Transverse colon (tissue), 4 donors: Measurements from ENCODE around the gene B4GALT5. TPM values are rescaled to one million over a fixed set of nuclear protein-coding genes. Genes with fewer than 3 reads are reported as not detected.

Experiments
- DNase-seq: peaks from one replicate; pipeline ENCODE4 v3.0.0-alpha.2; 2019
- H3K27ac ChIP-seq, 4 donors: fragments of 200-600 bp; sonication (generic); 2 replicates each; pipeline ENCODE4 v1.5.1; 2016 to 2018; ENCODE audit warnings: inconsistent platforms in 4 of 4
- H3K27me3 ChIP-seq: fragments of 200-600 bp; sonication (generic); 2 replicates; pipeline ENCODE4 v1.5.1; 2017; ENCODE audit warnings: inconsistent platforms
- H3K36me3 ChIP-seq, 4 donors: fragments of 200-600 bp; sonication (generic); 2 replicates each; pipeline ENCODE4 v1.5.1; 2017 to 2019; ENCODE audit warnings: inconsistent platforms in 4 of 4
- H3K4me1 ChIP-seq, 4 donors: fragments of 200-600 bp; sonication (generic); 2 replicates each; pipeline ENCODE4 v1.5.1; 2017 to 2020; ENCODE audit warnings: inconsistent platforms in 4 of 4
- H3K4me3 ChIP-seq, 4 donors: fragments of 200-600 bp; sonication (generic); 1 replicate in 1 of 4; 2 replicates in 3 of 4; pipeline versions ENCODE4 v1.5.1 to v1.6.1; 2017 to 2019; ENCODE audit warnings: inconsistent platforms in 4 of 4
- H3K9me3 ChIP-seq, 2 donors: fragments of 200-600 bp; sonication (generic); 2 replicates each; pipeline ENCODE4 v1.5.1; 2017 to 2019; ENCODE audit warnings: inconsistent platforms in 2 of 2
- EP300 ChIP-seq: sonication (generic); formaldehyde crosslinking; IDR thresholded peaks from one replicate; pipeline ENCODE4 v1.6.1; 2017; ENCODE audit warnings: antibody characterized with exemption, low read depth
- POLR2A ChIP-seq: fragments of 450-650 bp; IDR thresholded peaks from one replicate; pipeline ENCODE4 v1.6.1; 2016; ENCODE audit warnings: antibody characterized with exemption, mild to moderate bottlenecking, moderate library complexity
- POLR2AphosphoS5 ChIP-seq, 3 donors: sonication (generic); formaldehyde crosslinking; IDR thresholded peaks; one replicate each; pipeline ENCODE4 v1.6.1; 2016; ENCODE audit warnings: antibody characterized with exemption in 3 of 3
- WGBS, 2 donors: methylation state at CpG; one replicate each; pipeline ENCODE4 v1.1.5; 2018; ENCODE audit warnings: low coverage in 1 of 2; 5-methylcytosine and 5-hydroxymethylcytosine counted together
- in situ Hi-C, 4 donors: fragments of 200-750 bp; cut with MboI; loops; one replicate each; pipeline versions ENCODE4 v1.15.0 to v1.15.1; 2017; ENCODE audit warnings: low sequenced_read_pairs in 3 of 4, low pct_ligation_motif_present in 1 of 4, low pct_unique_long_range_greater_than_20kb in 1 of 4
- intact Hi-C: fragments of 100-400 bp; cut with DNase I; formaldehyde crosslinking; loops from one replicate; pipeline ENCODE4 v1.15.1; 2023; ENCODE audit warnings: low total_unique reads
- total RNA-seq, 4 donors: library from RNA; depleted of rRNA; stranded (reverse); fragments of >200 nt; gene quantifications; one replicate each; pipeline ENCODE4 v1.1.0, GENCODE V29; 2016
- TF ChIP-seq, protein P1 (sequence below), 5 experiments: fragments of 200-600 bp in 3 of 5; fragments of 450-650 bp in 2 of 5; sonication (generic) in 3 of 5; IDR thresholded peaks; 1 replicate in 2 of 5; 2 replicates in 3 of 5; pipeline ENCODE4 v1.5.1; 2016 to 2017; ENCODE audit warnings: antibody characterized with exemption in 5 of 5, inconsistent platforms in 3 of 5, mild to moderate bottlenecking in 2 of 5, moderate library complexity in 1 of 5

B4GALT5 gene
- total RNA-seq, 4 donors from 2014 or later = 22.3 to 43.2 (median 29.4) TPM

DNA sequence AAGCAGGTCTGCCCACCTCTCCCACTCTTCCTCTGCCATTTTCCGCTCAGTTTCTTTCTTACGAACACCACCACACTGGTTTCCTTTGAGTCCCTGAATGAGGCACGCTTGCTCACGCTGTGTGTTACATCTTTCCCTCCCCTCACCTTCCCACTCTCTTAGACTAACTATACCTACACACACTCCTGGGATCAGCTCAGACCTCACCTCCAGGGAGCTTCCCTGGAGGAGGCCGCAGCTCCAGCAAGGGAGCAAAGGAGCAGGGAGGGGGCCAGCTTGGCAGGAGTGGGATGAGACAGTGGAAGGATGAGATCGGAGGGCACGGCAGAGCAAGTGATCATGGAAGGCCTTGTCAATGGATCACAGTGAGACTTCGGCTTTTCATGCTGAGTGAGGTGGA, 28.3 kb upstream of the B4GALT5 start:
- Histone ChIP-seq H3K36me3 (no peaks in the 10 kb centered on the region), H3K4me1 (no peaks in the 10 kb centered on the region), H3K9me3 (no peaks in the 10 kb centered on the region), H3K4me3 (no peak overlapping the region), H3K27me3 (no peaks in the 10 kb centered on the region), H3K27ac (no peak overlapping the region)
- in situ Hi-C loops (no loop called here), intact Hi-C loops (no loop called here)
- TF ChIP-seq POLR2AphosphoS5 (IDR thresholded peaks at IDR 0.05) (no peak), POLR2A (no peak), EP300 (no peak)
- TF ChIP-seq, protein P1, sequence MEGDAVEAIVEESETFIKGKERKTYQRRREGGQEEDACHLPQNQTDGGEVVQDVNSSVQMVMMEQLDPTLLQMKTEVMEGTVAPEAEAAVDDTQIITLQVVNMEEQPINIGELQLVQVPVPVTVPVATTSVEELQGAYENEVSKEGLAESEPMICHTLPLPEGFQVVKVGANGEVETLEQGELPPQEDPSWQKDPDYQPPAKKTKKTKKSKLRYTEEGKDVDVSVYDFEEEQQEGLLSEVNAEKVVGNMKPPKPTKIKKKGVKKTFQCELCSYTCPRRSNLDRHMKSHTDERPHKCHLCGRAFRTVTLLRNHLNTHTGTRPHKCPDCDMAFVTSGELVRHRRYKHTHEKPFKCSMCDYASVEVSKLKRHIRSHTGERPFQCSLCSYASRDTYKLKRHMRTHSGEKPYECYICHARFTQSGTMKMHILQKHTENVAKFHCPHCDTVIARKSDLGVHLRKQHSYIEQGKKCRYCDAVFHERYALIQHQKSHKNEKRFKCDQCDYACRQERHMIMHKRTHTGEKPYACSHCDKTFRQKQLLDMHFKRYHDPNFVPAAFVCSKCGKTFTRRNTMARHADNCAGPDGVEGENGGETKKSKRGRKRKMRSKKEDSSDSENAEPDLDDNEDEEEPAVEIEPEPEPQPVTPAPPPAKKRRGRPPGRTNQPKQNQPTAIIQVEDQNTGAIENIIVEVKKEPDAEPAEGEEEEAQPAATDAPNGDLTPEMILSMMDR (IDR thresholded peaks at IDR 0.05) = no peak
- no peak for DNase-seq
- WGBS, 2 donors = 85 to 92% methylated on average over 4 to 8 of the region's 8 CpGs

DNA sequence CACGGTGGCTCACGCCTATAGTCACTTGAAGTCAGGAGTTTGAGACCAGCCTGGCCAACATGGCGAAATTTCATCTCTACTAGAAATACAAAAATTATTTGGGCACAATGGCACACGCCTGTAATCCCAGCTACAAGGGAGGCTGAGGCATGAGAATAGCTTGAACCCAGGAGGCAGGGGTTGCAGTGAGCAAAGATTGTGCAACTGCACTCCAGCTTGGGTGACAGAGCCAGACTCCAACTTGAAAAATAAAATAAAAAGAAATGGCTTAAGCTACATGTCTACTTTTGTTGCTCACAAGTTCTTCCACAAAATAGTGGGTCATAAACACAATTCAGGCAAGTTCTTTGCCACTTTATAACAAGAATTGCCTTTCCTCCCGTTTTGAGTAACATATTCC, 27.1 kb upstream of the B4GALT5 start:
- Histone ChIP-seq H3K36me3 (no peaks in the 10 kb centered on the region), H3K27ac (no peak overlapping the region), H3K27me3 (no peaks in the 10 kb centered on the region), H3K4me3 (no peak overlapping the region), H3K9me3 (no peaks in the 10 kb centered on the region), H3K4me1 (no peaks in the 10 kb centered on the region)
- TF ChIP-seq POLR2AphosphoS5 (IDR thresholded peaks at IDR 0.05) = no peak
- TF ChIP-seq POLR2A = no peak
- no peak for TF ChIP-seq EP300
- TF ChIP-seq, protein P1 (IDR thresholded peaks at IDR 0.05) = no peak
- WGBS, 2 donors = 87 to 92% methylated on average over 2 to 5 of the region's 5 CpGs
- intact Hi-C loops = no loop called here
- in situ Hi-C loops = no loop called here
- DNase-seq = no peak

DNA sequence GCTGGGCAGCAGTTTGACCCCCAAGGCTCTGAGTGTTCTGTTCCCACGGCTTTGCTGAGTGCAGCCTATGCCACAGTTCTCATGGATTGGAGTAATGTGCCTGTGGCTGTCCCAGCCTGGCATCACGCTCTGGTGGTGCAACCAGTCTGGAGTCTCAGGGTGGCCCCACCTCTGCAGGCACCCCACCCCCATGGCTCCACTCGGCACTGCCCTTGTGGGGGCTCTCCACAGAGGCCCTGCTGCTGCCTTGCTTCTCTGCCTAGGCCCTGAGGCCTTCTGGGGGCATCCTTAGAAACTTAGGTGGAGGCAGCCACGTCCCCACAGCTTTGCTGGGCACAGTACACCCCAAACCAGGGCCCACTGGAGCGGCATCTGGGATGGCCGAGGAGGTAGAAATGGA, 25.4 kb upstream of the B4GALT5 start:
- 85% methylated on average over 6 of the region's 6 CpGs; no CpG with 5 or more reads in 1 of the 2 donors for WGBS, 2 donors
- no peaks in the 10 kb centered on the region for H3K36me3 ChIP-seq
- no peaks in the 10 kb centered on the region for H3K27me3 ChIP-seq
- intact Hi-C loops (no loop called here), in situ Hi-C loops (no loop called here)
- H3K4me1 ChIP-seq = no peaks in the 10 kb centered on the region
- no peak overlapping the region for H3K4me3 ChIP-seq
- DNase-seq = no peak
- TF ChIP-seq EP300 (no peak), POLR2AphosphoS5 (IDR thresholded peaks at IDR 0.05) (no peak), POLR2A (no peak)
- TF ChIP-seq, protein P1 (IDR thresholded peaks at IDR 0.05) = no peak
- no peaks in the 10 kb centered on the region for H3K9me3 ChIP-seq
- no peak overlapping the region for H3K27ac ChIP-seq

DNA sequence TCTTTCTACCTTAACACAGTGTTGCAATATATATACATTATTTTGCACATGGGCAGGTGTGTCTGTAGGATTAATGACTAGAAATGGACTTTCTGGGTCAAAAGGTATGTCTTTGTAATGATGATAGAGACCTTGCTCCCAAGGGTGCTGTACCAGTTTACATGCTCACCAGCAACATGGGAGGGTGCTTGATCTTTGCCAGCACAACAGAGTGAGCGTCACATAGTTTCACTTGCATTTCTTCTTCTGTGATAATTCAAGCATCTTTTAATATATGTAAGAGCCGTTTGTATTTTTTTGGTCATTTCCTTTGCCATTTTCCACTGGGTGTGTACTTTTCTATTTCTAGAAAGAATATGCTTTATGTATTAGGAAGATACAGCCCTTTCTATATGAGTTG, 23.6 kb upstream of the B4GALT5 start:
- no peaks in the 10 kb centered on the region for H3K9me3 ChIP-seq
- in situ Hi-C loops = no loop called here
- TF ChIP-seq POLR2A (no peak), POLR2AphosphoS5 (IDR thresholded peaks at IDR 0.05) (no peak), EP300 (no peak)
- TF ChIP-seq, protein P1 (IDR thresholded peaks at IDR 0.05) = no peak
- no peaks in the 10 kb centered on the region for H3K4me1 ChIP-seq
- intact Hi-C loops = no loop called here
- H3K27me3 ChIP-seq = no peaks in the 10 kb centered on the region
- WGBS, 2 donors = 63 to 65% methylated on average over 2 of the region's 2 CpGs
- no peaks in the 10 kb centered on the region for H3K36me3 ChIP-seq
- no peak overlapping the region for H3K27ac ChIP-seq
- H3K4me3 ChIP-seq = no peak overlapping the region
- no peak for DNase-seq
